ENCODE results near the gene PDK4. TPM values are rescaled to one million over a fixed set of nuclear protein-coding genes. Genes with fewer than 3 reads are reported as not detected.

The PDK4 gene
- total and polyA plus RNA-seq, 2 of the 13 experiments (the other 11 are each of a cell fraction or from before 2014, with no cell fraction given) = 0.04 TPM; not detected in 1

DNA sequence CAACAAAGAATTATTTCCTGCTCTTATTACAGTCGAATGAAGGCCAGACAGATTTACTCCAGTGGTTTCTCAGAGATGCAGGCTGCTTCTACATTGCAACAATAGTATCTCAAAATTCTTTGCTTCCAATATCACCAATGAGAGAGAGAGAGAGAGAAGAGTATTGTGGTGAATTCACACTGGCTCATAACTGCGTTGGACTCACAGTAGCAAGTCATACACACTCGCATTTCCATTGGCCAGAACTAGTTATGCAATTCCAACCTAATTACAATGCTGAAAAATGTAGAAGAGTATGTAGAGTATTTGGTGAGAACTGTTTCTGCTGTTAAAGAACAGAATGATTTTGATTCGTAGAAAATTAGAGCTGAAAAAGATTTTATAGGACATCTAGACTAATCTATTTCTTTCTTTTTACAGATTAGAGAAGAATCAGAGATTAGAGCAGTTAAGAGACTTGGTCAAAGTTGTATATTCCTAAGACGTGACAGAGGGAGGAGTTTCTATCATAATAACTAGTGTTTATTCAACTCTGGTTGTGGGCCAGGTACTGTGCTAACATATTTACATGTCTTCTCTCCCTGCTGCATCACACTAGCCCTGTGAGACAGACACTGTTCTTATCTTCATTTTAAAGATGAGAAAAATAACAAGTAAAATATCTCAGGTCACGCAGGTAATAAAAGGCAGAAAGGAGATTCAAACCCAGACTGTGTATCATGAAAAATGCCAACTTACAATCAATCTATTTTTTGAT lies 34.6 kb upstream of the PDK4 start:
- Histone ChIP-seq H3K4me2 (ENCODE audit: low read depth, low read length) (no peak overlapping the region), H3K27ac (ENCODE audit: extremely low read length, insufficient read depth, low read length) (no peak overlapping the region), H3K9me3 (ENCODE audit: low read length) (no peaks in the 10 kb centered on the region), H3K36me3 (replicated peaks in 1 of 2; ENCODE audit: control insufficient read depth in 1 of 2, insufficient read depth in 2 of 2, low read length in 2 of 2) (no peaks in the 10 kb centered on the region), H3K27me3 (ENCODE audit: control insufficient read depth in 1 of 2, insufficient read depth in 2 of 2, low read length in 2 of 2) (no peaks in the 10 kb centered on the region), H3K79me2 (ENCODE audit: insufficient read depth, low read length) (no peaks in the 10 kb centered on the region), H2AFZ (ENCODE audit: low read length) (no peak overlapping the region), H3K9ac (ENCODE audit: insufficient read depth, low read depth, low read length) (no peak overlapping the region), H4K20me1 (ENCODE audit: insufficient read depth, low read length) (no peaks in the 10 kb centered on the region), H3K4me1 (ENCODE audit: insufficient read depth, low read length) (no peaks in the 10 kb centered on the region), H3K4me3 (replicated peaks in 1 of 3; ENCODE audit: insufficient read depth in 1 of 3, low read depth in 2 of 3, low read length in 3 of 3) (no peak overlapping the region)
- ChIA-PET CTCF (ENCODE audit: low intra/inter-chr PET ratio, low total read pairs) (no interaction called here), POLR2A (no interaction called here)
- TF ChIP-seq, protein P1, sequence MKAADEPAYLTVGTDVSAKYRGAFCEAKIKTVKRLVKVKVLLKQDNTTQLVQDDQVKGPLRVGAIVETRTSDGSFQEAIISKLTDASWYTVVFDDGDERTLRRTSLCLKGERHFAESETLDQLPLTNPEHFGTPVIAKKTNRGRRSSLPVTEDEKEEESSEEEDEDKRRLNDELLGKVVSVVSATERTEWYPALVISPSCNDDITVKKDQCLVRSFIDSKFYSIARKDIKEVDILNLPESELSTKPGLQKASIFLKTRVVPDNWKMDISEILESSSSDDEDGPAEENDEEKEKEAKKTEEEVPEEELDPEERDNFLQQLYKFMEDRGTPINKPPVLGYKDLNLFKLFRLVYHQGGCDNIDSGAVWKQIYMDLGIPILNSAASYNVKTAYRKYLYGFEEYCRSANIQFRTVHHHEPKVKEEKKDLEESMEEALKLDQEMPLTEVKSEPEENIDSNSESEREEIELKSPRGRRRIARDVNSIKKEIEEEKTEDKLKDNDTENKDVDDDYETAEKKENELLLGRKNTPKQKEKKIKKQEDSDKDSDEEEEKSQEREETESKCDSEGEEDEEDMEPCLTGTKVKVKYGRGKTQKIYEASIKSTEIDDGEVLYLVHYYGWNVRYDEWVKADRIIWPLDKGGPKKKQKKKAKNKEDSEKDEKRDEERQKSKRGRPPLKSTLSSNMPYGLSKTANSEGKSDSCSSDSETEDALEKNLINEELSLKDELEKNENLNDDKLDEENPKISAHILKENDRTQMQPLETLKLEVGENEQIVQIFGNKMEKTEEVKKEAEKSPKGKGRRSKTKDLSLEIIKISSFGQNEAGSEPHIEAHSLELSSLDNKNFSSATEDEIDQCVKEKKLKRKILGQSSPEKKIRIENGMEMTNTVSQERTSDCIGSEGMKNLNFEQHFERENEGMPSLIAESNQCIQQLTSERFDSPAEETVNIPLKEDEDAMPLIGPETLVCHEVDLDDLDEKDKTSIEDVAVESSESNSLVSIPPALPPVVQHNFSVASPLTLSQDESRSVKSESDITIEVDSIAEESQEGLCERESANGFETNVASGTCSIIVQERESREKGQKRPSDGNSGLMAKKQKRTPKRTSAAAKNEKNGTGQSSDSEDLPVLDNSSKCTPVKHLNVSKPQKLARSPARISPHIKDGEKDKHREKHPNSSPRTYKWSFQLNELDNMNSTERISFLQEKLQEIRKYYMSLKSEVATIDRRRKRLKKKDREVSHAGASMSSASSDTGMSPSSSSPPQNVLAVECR (CRISPR knock-in tag; IDR thresholded peaks at IDR 0.05; ENCODE audit: borderline replicate concordance) = no peak
- TF ChIP-seq DPF2 (CRISPR knock-in tag; IDR thresholded peaks at IDR 0.05; ENCODE audit: borderline replicate concordance, low read depth) (no peak), ZNF878 (CRISPR knock-in tag; IDR thresholded peaks at IDR 0.05) (no peak), ZNF766 (CRISPR knock-in tag; IDR thresholded peaks at IDR 0.05; ENCODE audit: borderline replicate concordance) (no peak), ZC3H13 (CRISPR knock-in tag; IDR thresholded peaks at IDR 0.05) (no peak), SP4 (CRISPR knock-in tag; IDR thresholded peaks at IDR 0.05) (no peak), KMT2B (CRISPR knock-in tag; IDR thresholded peaks at IDR 0.05) (no peak)
- TF ChIP-seq, protein P2, sequence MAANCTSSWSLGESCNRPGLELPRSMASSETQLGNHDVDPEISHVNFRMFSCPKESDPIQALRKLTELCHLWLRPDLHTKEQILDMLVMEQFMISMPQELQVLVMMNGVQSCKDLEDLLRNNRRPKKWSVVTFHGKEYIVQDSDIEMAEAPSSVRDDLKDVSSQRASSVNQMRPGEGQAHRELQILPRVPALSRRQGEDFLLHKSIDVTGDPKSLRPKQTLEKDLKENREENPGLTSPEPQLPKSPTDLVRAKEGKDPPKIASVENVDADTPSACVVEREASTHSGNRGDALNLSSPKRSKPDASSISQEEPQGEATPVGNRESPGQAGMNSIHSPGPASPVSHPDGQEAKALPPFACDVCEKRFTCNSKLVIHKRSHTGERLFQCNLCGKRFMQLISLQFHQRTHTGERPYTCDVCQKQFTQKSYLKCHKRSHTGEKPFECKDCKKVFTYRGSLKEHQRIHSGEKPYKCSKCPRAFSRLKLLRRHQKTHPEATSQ (CRISPR knock-in tag; IDR thresholded peaks at IDR 0.05; ENCODE audit: borderline replicate concordance) = no peak
- TF ChIP-seq, protein P3, sequence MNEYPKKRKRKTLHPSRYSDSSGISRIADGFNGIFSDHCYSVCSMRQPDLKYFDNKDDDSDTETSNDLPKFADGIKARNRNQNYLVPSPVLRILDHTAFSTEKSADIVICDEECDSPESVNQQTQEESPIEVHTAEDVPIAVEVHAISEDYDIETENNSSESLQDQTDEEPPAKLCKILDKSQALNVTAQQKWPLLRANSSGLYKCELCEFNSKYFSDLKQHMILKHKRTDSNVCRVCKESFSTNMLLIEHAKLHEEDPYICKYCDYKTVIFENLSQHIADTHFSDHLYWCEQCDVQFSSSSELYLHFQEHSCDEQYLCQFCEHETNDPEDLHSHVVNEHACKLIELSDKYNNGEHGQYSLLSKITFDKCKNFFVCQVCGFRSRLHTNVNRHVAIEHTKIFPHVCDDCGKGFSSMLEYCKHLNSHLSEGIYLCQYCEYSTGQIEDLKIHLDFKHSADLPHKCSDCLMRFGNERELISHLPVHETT (CRISPR knock-in tag; conservative IDR thresholded peaks at IDR 0.05) = no peak
- TF ChIP-seq, protein P4, sequence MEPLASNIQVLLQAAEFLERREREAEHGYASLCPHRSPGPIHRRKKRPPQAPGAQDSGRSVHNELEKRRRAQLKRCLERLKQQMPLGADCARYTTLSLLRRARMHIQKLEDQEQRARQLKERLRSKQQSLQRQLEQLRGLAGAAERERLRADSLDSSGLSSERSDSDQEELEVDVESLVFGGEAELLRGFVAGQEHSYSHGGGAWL (CRISPR knock-in tag; IDR thresholded peaks at IDR 0.05) = no peak
- TF ChIP-seq, protein P5, sequence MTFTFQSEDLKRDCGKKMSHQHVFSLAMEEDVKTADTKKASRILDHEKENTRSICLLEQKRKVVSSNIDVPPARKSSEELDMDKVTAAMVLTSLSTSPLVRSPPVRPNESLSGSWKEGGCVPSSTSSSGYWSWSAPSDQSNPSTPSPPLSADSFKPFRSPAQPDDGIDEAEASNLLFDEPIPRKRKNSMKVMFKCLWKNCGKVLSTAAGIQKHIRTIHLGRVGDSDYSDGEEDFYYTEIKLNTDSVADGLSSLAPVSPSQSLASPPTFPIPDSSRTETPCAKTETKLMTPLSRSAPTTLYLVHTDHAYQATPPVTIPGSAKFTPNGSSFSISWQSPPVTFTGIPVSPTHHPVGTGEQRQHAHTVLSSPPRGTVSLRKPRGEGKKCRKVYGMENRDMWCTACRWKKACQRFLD (CRISPR knock-in tag; IDR thresholded peaks at IDR 0.05; ENCODE audit: borderline replicate concordance) = no peak
- 4% methylated on average over 6 of the region's 6 CpGs for WGBS (ENCODE audit: low lambda C conversion rate)
- ATAC-seq (no peak), DNase-seq (ENCODE audit: low spot score) (no peak), FAIRE-seq (no peak)
- in situ Hi-C loops (cut with HindIII; ENCODE audit: extremely low pct_ligation_motif_present, low pct_unique_long_range_greater_than_20kb) = no loop called here
- BruUV-seq (replicated peaks) = no TSS peak
- intact Hi-C loops (cut with micrococcal nuclease; ENCODE audit: unreplicated experiment) = no loop called here
